ENCODE results near the gene ACAD10.
"Not testable (repeated sequence)": the region's sequence is repeated elsewhere in the genome, so short reads cannot be mapped to it uniquely, and the experiment has no call there.

Gene ACAD10

GRCh38 chr12:111753144-111753881 lies 67.5 kb downstream of the ACAD10 start:
- no peak for DNase-seq (ENCODE audit: low read depth)

GRCh38 chr12:111754671-111755070 lies 68.8 kb downstream of the ACAD10 start:
- no peak for DNase-seq (ENCODE audit: low read depth)

- no peak for DNase-seq (ENCODE audit: low read depth)
Observed at GRCh38 chr12:111756196-111756595, 70.3 kb downstream of the ACAD10 start.

- DNase-seq (ENCODE audit: low read depth), result no peak
Observed at GRCh38 chr12:111756681-111757080, 70.8 kb downstream of the ACAD10 start.

- no peak for DNase-seq (ENCODE audit: low read depth)
Observed at GRCh38 chr12:111757361-111758119, 71.7 kb downstream of the ACAD10 start.

GRCh38 chr12:111758120-111758561 lies 72.3 kb downstream of the ACAD10 start:
- no peak for DNase-seq (ENCODE audit: low read depth)

- no peak for DNase-seq (ENCODE audit: low read depth)
Observed at GRCh38 chr12:111759271-111759670, 73.4 kb downstream of the ACAD10 start.

- DNase-seq (ENCODE audit: low read depth), result no peak
Observed at GRCh38 chr12:111759991-111760390, 74.1 kb downstream of the ACAD10 start.

- DNase-seq (ENCODE audit: low read depth), result no peak
Observed at GRCh38 chr12:111761099-111761498, 75.2 kb downstream of the ACAD10 start.

- DNase-seq (ENCODE audit: low read depth), result no peak
Observed at GRCh38 chr12:111761706-111762105, 75.9 kb downstream of the ACAD10 start.

- DNase-seq (ENCODE audit: low read depth), result not testable (repeated sequence)
Observed at GRCh38 chr12:111763552-111763951, 77.7 kb downstream of the ACAD10 start.

GRCh38 chr12:111764120-111764821 lies 78.4 kb downstream of the ACAD10 start:
- DNase-seq (ENCODE audit: low read depth), result no peak

- no peak for DNase-seq (ENCODE audit: low read depth)
Observed at GRCh38 chr12:111766608-111767361, 80.9 kb downstream of the ACAD10 start, which contains the start of gene ALDH2. Gene ALDH2, plus strand, starts transcription at chr12:111766933. Its CDS starts 50 bp downstream, at chr12:111766983.

GRCh38 chr12:111767362-111768158 lies 81.7 kb downstream of the ACAD10 start:
- DNase-seq (ENCODE audit: low read depth), result no peak

GRCh38 chr12:111768159-111768895 lies 82.5 kb downstream of the ACAD10 start:
- no peak for DNase-seq (ENCODE audit: low read depth)

GRCh38 chr12:111769599-111769998 lies 83.7 kb downstream of the ACAD10 start:
- DNase-seq (ENCODE audit: low read depth), result no peak

- DNase-seq (ENCODE audit: low read depth), result no peak
Observed at GRCh38 chr12:111773801-111774551, 88.1 kb downstream of the ACAD10 start.

GRCh38 chr12:111775205-111776193 lies 89.6 kb downstream of the ACAD10 start:
- DNase-seq (ENCODE audit: low read depth), result peak; percentile 63

Measured in CMK (cell line).